HG02840 (cell line): ENCODE results near the gene ADCY10.
"Not testable (repeated sequence)": the region's sequence is repeated elsewhere in the genome, so short reads cannot be mapped to it uniquely, and the experiment has no call there.

Experiments used
- ATAC-seq: cut with Tn5 transposase; IDR thresholded peaks from one replicate; pipeline ENCODE4 v1.9.1; 2021; ENCODE audit warnings: mild to moderate bottlenecking, moderate library complexity, moderate number of reproducible peaks; ENCODE audit not compliant: unreplicated experiment, low FRiP score

Gene ADCY10

DNA sequence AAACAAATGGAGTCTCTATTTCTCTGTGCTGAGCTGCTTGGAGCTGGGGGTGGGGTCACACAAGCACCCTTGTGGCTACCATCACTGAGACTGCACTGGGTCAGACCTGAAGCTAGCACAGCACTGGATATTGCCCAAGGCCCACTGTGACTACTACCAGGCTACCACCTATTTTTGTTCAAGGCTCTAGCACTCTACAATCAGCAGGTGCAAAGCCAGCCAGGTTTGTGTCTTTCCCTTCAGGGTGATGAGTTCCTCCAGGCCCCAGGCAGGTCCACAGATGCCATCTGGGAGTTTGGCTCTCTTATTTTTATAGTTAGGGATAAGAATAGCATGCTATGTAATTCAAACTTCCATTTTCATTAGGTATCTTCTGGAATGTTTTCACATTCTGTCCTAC is 23.5 kb downstream of the ADCY10 start:
- no peak for ATAC-seq

GRCh38 chr1:167887187-167887586 is 26.7 kb downstream of the ADCY10 start:
- ATAC-seq = not testable (repeated sequence)

DNA sequence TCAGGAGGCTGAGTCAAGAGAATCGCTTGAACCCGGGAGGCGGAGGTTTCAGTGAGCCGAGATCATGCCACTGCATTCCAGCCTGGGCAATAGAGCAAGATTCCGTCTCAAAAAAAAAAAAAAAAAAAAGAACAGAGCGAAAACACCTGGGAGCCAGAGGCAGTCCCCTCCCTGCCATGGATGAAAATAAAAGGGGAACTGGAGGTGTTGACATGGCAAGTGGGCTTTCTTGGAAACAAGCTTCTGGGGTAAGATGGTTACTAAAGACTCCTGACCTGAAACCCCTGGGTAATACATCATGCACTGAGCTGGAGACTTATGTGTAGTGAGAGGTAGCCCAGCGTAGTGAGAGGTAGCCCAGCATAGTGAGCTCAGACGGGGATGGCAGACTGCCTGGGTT is 31.6 kb downstream of the ADCY10 start:
- no peak for ATAC-seq

DNA sequence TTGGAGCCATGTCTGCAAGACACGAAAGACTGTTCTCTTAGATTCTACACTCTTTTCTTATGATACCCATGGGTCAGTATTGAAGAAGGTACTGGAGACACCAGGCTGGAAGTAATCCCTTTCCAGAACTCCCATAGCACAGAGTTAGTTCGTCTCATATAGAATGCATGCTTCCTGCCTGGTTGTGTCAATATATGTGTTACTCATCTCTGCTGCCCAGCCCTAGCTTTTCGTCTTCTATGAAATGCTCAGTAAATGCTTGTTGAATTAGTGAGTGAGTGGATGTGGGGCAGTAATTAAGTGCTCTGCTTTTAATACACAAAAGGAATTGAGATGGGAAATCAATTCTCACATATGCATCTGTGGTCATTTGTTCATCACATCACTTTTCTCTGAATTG is 32.1 kb downstream of the ADCY10 start:
- no peak for ATAC-seq

DNA sequence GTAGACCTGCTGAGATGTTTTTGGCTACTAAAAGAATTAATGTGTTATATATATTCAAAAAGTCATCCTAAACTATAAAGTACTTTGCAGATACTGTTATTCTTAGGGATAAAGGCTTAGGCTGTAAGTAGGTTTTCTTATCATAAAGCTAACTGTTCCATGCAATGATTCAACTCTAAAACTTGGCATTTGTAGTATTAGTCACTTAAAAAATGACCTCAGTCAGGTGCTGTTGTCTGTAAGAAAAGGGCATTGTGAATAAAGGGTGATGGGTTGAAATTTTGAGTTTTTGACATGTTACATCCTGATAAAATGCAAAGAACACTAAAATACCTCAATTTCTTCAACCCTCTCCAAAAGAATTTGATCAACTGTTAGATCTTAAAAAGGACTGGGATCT is 32.9 kb downstream of the ADCY10 start:
- no peak for ATAC-seq

GRCh38 chr1:167880580-167881021 is 33.3 kb downstream of the ADCY10 start:
- no peak for ATAC-seq

GRCh38 chr1:167879508-167879907 is 34.4 kb downstream of the ADCY10 start:
- ATAC-seq = no peak

GRCh38 chr1:167878372-167879160 is 35.4 kb downstream of the ADCY10 start:
- ATAC-seq = no peak

DNA sequence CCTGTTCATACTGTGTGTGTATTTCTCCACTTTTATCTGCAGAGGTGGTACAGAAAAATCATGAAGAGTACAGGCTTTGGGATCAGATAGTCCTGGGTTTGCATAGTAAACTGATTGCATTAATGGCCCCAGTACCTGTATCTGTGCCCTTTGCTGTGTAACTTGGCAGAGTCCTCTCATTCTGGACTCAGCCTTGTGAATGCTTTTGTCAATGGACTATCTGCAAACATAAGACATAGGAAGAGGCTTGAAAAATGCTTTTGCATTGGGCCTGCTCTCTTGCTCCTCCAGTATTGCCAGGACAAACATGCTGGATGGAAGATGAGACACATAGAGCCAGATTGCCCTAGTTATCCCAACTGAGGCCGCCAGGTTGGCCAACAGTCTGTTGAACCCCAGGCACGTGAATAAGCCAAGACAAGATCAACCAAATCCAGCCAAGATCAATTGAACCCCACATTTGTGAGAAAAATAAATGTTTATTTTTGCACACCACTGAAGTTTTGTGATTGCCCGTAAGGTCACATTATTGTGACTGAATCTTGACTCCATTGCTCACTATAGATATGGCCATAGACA is 37.2 kb downstream of the ADCY10 start:
- no peak for ATAC-seq

DNA sequence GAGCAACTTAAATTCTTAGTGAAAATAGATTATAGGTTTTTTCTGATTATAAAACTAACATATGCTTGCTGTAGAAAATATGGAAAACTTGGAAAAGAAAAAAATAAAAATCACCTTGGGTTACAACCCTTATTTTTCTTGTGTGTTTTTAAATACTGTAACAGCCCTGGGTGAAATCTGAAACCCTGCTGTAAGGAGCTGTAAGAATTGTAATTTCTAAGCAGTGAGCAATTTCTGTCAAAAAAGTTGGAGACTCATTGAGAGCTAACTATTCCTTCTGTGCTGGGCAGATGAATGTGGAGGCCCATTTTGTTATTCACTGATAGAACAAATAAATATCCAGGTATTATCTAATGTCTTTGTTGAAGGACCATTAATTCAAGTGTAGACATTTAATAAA is 42.6 kb downstream of the ADCY10 start:
- ATAC-seq = no peak

- not testable (repeated sequence) for ATAC-seq
Measured at GRCh38 chr1:167869157-167870001, 44.6 kb downstream of the ADCY10 start.

- ATAC-seq = not testable (repeated sequence)
Measured at GRCh38 chr1:167866739-167867414, 47.1 kb downstream of the ADCY10 start.

DNA sequence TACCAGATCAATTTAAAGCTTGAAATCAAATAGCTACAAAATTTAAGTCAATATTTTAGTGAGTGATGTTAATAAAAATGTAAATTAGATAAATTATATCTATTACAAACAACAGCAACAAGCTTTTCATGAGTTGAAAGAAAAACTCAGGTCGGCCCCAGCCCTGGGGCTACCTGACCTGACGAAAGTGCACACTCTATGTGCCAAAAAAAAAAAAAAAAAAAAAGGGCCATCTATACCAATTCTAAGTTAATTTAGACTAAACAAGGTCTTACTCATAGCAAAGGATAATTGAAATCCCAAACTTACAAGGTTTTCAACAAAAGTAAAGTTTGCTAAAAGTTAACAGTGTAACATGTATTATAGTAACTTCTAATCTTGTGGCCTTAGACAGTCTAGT is 47.6 kb downstream of the ADCY10 start:
- ATAC-seq = not testable (repeated sequence)

- not testable (repeated sequence) for ATAC-seq
Measured at GRCh38 chr1:167865804-167866308, 48.1 kb downstream of the ADCY10 start.

DNA sequence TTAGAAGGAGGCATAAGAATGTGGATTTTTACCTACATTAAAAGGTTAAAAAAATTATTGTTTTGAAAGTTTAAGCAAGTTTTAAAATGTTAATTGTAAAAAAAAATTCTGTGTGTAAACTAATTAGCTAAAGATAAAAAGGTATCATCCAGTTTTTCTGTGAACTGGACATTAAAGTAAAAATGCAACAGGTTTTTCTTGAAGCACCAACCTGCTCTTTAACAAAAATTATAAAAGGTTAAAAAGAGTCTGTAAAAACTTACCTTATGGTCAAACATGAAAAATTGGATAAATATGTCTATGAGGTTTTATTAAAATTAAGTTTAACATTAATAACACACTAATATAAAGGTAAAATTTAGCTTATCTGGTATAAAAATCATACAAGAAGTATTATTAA is 48.7 kb downstream of the ADCY10 start:
- ATAC-seq = not testable (repeated sequence)

DNA sequence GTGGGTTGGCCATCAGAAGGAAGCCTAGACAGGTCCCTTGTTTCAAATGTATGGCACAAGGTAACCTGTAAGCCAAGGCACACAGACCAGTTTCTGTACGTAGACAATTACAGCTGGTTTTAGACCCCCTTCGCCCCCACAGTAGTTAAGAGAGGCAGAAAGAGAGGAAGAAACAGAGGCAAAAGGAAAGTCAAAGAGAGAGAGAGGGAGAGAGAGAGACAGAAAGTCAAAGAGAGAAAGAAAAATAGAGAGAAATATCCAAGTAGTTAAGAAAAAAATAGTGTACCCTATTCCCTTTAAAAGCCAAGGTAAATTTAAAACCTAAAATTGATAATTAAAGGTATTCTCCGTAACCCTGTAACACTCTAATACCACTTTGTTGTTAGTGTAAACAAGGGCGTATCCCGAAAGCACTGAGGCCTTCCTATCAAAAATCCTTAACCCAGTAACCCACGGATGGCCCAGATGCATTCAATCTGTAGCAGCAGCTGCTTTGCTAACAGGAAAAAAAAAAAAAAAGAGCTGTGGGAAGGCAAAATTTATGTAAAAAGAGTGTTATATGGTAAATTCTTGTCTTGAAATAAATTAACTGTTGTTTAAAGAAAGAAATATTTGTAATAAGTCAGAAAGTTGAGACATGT is 49.4 kb downstream of the ADCY10 start:
- no peak for ATAC-seq

DNA sequence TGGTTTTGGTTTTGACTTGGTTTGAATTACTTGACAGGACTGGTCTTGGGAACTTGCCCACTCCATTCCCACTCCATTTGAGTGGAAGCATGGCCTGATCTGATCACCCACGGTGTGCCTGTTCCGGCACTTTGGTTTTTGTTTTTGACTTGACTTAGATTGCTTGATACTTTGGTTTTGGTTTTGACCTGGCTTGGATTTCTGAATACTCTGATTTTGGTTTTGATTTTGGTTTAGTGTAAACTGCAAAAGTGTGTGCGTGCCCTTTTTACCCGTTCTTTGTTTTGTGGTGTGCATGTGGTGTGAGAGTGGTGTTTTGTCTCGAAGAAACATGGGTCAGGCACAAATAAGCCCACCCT is 50.0 kb downstream of the ADCY10 start:
- no peak for ATAC-seq

GRCh38 chr1:167863191-167863920 is 50.6 kb downstream of the ADCY10 start:
- ATAC-seq = not testable (repeated sequence)

DNA sequence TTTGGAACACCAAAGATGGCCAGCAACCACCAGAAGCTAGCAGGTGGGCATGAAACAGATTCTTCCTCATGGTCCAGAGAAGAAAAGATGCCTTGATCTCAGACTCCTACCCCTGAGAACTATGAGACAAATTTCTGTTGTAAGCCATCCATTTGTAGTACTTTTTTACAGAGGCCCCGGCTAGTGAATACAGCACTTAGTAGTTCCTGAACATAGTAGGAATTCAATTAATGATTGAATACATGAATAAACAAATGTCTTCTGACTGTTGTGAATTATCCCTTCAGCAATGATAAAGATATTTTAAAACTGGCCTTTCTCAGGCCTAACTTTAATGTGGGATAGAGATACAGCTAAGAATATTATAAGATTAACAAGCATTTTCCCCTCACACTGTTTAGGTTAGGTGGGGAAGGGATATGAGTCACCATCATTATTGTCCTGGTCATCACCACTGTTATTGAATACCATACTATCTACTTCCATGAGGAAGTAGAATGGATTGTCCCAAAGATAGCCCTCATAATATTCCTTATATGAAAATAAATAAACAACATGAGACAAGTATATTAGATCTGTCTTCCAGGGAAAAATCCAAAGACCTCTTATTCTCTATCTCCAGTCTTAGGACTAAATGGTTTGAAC is 51.4 kb downstream of the ADCY10 start:
- ATAC-seq = no peak
